KMS-11 (cell line): ENCODE measurements around the gene CYB5D1.

ENCODE experiments used
- H2AFZ ChIP-seq: fragments of 200-600 bp; sonication (generic); 2 replicates; pipeline ENCODE4 v1.6.1; 2016; ENCODE audit warnings: antibody characterized with exemption, mixed run types, low read depth
- H3K27ac ChIP-seq: fragments of 200-600 bp; sonication (generic); 2 replicates; pipeline ENCODE4 v1.6.1; 2016; ENCODE audit warnings: mild to moderate bottlenecking, mixed run types
- H3K27me3 ChIP-seq: fragments of 200-600 bp; sonication (generic); 2 replicates; pipeline ENCODE4 v1.6.1; 2017; ENCODE audit warnings: mild to moderate bottlenecking, low read depth, mixed run types, moderate library complexity; ENCODE audit not compliant: insufficient read depth
- H3K36me3 ChIP-seq: fragments of 200-600 bp; sonication (generic); 2 replicates; pipeline ENCODE4 v1.6.1; 2017; ENCODE audit warnings: mild to moderate bottlenecking, mixed run types; ENCODE audit not compliant: insufficient read depth
- H3K4me1 ChIP-seq: fragments of 200-600 bp; sonication (generic); 2 replicates; pipeline ENCODE4 v1.6.1; 2016; ENCODE audit warnings: mild to moderate bottlenecking, low read depth, mixed run types; ENCODE audit not compliant: poor library complexity, severe bottlenecking
- H3K4me2 ChIP-seq: fragments of 200-600 bp; sonication (generic); 2 replicates; pipeline ENCODE4 v1.7.0; 2016; ENCODE audit warnings: mild to moderate bottlenecking, mixed run types
- H3K4me3 ChIP-seq: fragments of 200-600 bp; sonication (generic); IDR thresholded peaks from 2 replicates; pipeline ENCODE4 v1.6.1; 2017; ENCODE audit warnings: low read depth, low read length, mixed read lengths; ENCODE audit not compliant: insufficient read depth
- H3K79me2 ChIP-seq: fragments of 200-600 bp; sonication (generic); 2 replicates; pipeline ENCODE4 v1.6.1; 2016; ENCODE audit warnings: low read depth, mixed run types; ENCODE audit not compliant: insufficient read depth
- H3K9ac ChIP-seq: fragments of 200-600 bp; sonication (generic); 2 replicates; pipeline ENCODE4 v1.6.1; 2016; ENCODE audit warnings: mild to moderate bottlenecking, mixed run types
- H4K20me1 ChIP-seq: fragments of 200-600 bp; sonication (generic); 2 replicates; pipeline ENCODE4 v1.6.1; 2016; ENCODE audit warnings: mild to moderate bottlenecking, mixed run types; ENCODE audit not compliant: insufficient read depth
- TF ChIP-seq, protein P1 (sequence below): fragments of 200-600 bp; sonication (generic); conservative IDR thresholded peaks from 2 replicates; pipeline ENCODE4 v1.6.1; 2017; ENCODE audit warnings: low read depth, mild to moderate bottlenecking, antibody characterized with exemption, low read length, moderate library complexity, mixed read lengths

The CYB5D1 gene

DNA sequence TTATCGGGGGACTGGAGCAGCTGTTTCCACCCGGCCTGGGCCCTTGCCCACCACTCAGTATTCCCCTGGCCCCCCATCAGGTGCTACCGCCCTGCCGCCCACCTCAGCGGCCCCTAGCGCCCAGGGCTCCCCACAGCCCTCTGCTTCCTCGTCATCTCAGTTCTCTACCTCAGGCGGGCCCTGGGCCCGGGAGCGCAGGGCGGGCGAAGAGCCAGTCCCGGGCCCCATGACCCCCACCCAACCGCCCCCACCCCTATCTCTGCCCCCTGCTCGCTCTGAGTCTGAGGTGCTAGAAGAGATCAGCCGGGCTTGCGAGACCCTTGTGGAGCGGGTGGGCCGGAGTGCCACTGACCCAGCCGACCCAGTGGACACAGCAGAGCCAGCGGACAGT, 9.1 kb upstream of the CYB5D1 start:
- H2AFZ ChIP-seq = no peak overlapping the region
- H3K36me3 ChIP-seq = no peaks in the 10 kb centered on the region
- TF ChIP-seq, protein P1, sequence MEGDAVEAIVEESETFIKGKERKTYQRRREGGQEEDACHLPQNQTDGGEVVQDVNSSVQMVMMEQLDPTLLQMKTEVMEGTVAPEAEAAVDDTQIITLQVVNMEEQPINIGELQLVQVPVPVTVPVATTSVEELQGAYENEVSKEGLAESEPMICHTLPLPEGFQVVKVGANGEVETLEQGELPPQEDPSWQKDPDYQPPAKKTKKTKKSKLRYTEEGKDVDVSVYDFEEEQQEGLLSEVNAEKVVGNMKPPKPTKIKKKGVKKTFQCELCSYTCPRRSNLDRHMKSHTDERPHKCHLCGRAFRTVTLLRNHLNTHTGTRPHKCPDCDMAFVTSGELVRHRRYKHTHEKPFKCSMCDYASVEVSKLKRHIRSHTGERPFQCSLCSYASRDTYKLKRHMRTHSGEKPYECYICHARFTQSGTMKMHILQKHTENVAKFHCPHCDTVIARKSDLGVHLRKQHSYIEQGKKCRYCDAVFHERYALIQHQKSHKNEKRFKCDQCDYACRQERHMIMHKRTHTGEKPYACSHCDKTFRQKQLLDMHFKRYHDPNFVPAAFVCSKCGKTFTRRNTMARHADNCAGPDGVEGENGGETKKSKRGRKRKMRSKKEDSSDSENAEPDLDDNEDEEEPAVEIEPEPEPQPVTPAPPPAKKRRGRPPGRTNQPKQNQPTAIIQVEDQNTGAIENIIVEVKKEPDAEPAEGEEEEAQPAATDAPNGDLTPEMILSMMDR = no peak
- no peak overlapping the region for H3K4me2 ChIP-seq
- H3K27ac ChIP-seq = no peak overlapping the region
- H3K9ac ChIP-seq = no peak overlapping the region
- H3K79me2 ChIP-seq = no peaks in the 10 kb centered on the region
- H3K4me3 ChIP-seq = no peak overlapping the region
- no peaks in the 10 kb centered on the region for H3K4me1 ChIP-seq
- no peaks in the 10 kb centered on the region for H4K20me1 ChIP-seq
- H3K27me3 ChIP-seq = no peaks in the 10 kb centered on the region

DNA sequence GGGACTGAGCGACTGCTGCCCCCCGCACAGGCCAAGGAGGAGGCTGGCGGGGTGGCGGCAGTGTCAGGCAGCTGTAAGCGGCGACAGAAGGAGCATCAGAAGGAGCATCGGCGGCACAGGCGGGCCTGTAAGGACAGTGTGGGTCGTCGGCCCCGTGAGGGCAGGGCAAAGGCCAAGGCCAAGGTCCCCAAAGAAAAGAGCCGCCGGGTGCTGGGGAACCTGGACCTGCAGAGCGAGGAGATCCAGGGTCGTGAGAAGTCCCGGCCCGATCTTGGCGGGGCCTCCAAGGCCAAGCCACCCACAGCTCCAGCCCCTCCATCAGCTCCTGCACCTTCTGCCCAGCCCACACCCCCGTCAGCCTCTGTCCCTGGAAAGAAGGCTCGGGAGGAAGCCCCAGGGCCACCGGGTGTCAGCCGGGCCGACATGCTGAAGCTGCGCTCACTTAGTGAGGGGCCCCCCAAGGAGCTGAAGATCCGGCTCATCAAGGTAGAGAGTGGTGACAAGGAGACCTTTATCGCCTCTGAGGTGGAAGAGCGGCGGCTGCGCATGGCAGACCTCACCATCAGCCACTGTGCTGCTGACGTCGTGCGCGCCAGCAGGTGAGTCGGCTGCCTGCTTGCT, 8.6 kb upstream of the CYB5D1 start:
- Histone ChIP-seq H3K27me3 (no peaks in the 10 kb centered on the region), H3K9ac (no peak overlapping the region), H3K4me3 (no peak overlapping the region), H3K36me3 (no peaks in the 10 kb centered on the region), H3K4me2 (no peak overlapping the region), H3K79me2 (no peaks in the 10 kb centered on the region), H2AFZ (no peak overlapping the region), H4K20me1 (no peaks in the 10 kb centered on the region), H3K4me1 (no peaks in the 10 kb centered on the region), H3K27ac (no peak overlapping the region)
- TF ChIP-seq, protein P1 = no peak

- no peaks in the 10 kb centered on the region for H3K79me2 ChIP-seq
- no peaks in the 10 kb centered on the region for H3K4me1 ChIP-seq
- H3K27me3 ChIP-seq = no peaks in the 10 kb centered on the region
- TF ChIP-seq, protein P1 = no peak
- no peaks in the 10 kb centered on the region for H4K20me1 ChIP-seq
- no peak overlapping the region for H2AFZ ChIP-seq
- no peak overlapping the region for H3K4me3 ChIP-seq
- no peak overlapping the region for H3K27ac ChIP-seq
- no peak overlapping the region for H3K4me2 ChIP-seq
- no peaks in the 10 kb centered on the region for H3K36me3 ChIP-seq
- H3K9ac ChIP-seq = no peak overlapping the region
Observed at GRCh38 chr17:7849751-7850504, 7.9 kb upstream of the CYB5D1 start.

DNA sequence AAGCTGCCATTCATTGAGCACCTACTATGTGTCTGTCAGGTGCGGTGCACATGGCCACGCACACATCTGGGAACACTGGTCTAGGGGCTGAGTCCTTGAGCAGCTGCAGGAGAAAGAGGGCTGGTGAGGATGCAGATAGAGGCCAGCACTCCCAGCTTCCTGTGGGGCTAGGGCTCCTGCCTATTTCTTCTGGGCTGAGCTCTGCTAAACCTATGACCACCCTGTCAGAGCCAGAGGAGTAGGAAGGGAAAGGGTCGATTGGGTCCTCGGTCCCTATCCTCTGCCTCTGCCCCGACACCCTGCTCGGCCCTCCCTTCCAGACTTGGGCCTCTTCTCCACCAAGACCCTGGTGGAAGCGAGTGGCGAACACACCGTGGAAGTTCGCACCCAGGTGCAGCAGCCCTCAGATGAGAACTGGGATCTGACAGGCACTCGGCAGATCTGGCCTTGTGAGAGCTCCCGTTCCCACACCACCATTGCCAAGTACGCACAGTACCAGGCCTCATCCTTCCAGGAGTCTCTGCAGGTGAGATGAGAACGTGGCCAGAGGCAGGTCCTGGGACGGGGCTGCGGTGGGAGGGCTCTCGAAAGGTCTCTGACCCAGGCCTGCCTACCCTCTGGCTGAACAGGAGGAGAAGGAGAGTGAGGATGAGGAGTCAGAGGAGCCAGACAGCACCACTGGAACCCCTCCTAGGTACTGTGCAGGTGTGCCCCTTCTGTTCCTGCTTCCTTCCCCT, 6.9 kb upstream of the CYB5D1 start:
- no peak overlapping the region for H3K4me2 ChIP-seq
- no peak overlapping the region for H3K9ac ChIP-seq
- H3K79me2 ChIP-seq = no peaks in the 10 kb centered on the region
- no peaks in the 10 kb centered on the region for H3K36me3 ChIP-seq
- no peaks in the 10 kb centered on the region for H3K27me3 ChIP-seq
- TF ChIP-seq, protein P1 = no peak
- no peaks in the 10 kb centered on the region for H3K4me1 ChIP-seq
- no peak overlapping the region for H3K27ac ChIP-seq
- H3K4me3 ChIP-seq = no peak overlapping the region
- no peaks in the 10 kb centered on the region for H4K20me1 ChIP-seq
- no peak overlapping the region for H2AFZ ChIP-seq
